Measurements from ENCODE around the gene CD46. TPM values are rescaled to one million over a fixed set of nuclear protein-coding genes. Genes with fewer than 3 reads are reported as not detected.
"Not testable (repeated sequence)": the region's sequence is repeated elsewhere in the genome, so short reads cannot be mapped to it uniquely, and the experiment has no call there.

The CD46 gene
- polyA plus RNA-seq, 2 donors = 79.6 to 154 TPM

DNA sequence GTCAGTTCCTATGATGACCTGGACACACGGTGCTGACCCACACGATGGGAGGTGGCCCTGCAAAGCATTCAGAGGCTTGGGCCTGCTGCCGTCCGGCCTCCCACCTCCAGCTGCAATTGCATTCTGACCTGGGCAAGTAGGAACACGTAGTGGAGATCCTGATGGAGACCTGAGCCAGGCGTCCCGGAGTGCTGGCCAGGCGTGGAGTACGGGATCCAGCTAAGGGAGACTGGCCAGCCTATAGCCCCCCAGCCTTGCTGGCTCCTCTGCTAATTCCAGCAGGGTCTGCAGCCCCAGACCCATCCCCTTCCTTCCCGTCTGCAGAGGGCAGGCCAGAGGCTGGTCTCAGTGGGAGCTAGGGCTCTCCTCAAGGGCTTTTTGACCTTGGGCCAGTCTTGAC lies 11.2 kb downstream of the CD46 start:
- H3K4me3 ChIP-seq (ENCODE audit: low read depth in 1 of 2, low read length in 2 of 2) = no peak overlapping the region
- 90 to 94% methylated on average over 10 of the region's 10 CpGs for WGBS, 2 donors
- H3K4me1 ChIP-seq (ENCODE audit: control insufficient read depth in 2 of 2, insufficient read depth in 2 of 2, low read length in 1 of 2) = no peaks in the 10 kb centered on the region
- H3K27me3 ChIP-seq (ENCODE audit: control insufficient read depth in 1 of 2, insufficient read depth in 2 of 2, low read length in 2 of 2) = no peaks in the 10 kb centered on the region
- H3K9me3 ChIP-seq (ENCODE audit: control insufficient read depth in 2 of 2, insufficient read depth in 1 of 2, low read depth in 1 of 2, low read length in 1 of 2) = no peaks in the 10 kb centered on the region
- no peak overlapping the region for H3K27ac ChIP-seq (ENCODE audit: low read depth in 2 of 2, low read length in 1 of 2)
- peaks cover 8 to 17% of the 10 kb centered on the region in 2 donors for H3K36me3 ChIP-seq (ENCODE audit: control insufficient read depth in 2 of 2, insufficient read depth in 2 of 2, low read length in 1 of 2)

- Histone ChIP-seq H3K27ac (ENCODE audit: low read depth in 2 of 2, low read length in 1 of 2) (no peak overlapping the region), H3K4me3 (ENCODE audit: low read depth in 1 of 2, low read length in 2 of 2) (no peak overlapping the region), H3K27me3 (ENCODE audit: control insufficient read depth in 1 of 2, insufficient read depth in 2 of 2, low read length in 2 of 2) (no peaks in the 10 kb centered on the region), H3K36me3 (ENCODE audit: control insufficient read depth in 2 of 2, insufficient read depth in 2 of 2, low read length in 1 of 2) (peaks cover 8 to 17% of the 10 kb centered on the region in 2 donors), H3K9me3 (ENCODE audit: control insufficient read depth in 2 of 2, insufficient read depth in 1 of 2, low read depth in 1 of 2, low read length in 1 of 2) (no peaks in the 10 kb centered on the region), H3K4me1 (ENCODE audit: control insufficient read depth in 2 of 2, insufficient read depth in 2 of 2, low read length in 1 of 2) (no peaks in the 10 kb centered on the region)
- 86 to 91% methylated on average over 9 of the region's 9 CpGs for WGBS, 2 donors
These were observed 12.1 kb downstream of the CD46 start for GRCh38 chr1:207763972-207764371.

DNA sequence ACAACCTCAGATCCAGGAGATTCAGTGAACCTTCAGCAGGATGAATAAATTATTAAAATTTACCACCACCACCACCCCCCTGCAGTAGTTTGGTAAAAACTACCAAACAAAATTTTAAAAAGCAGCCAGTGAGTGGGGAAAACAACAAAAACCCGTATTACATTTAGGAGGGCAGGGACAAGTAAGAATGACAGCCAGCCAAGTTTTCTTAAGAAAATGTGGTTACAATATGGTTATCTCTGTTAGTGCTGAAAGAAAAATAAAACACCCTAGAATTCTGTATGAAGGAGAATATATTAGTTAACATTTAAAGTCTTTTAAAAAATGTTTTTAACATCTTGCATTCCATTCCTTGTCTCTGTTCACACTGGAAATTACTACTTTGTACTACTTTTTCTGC lies 14.7 kb downstream of the CD46 start:
- Histone ChIP-seq H3K27me3 (ENCODE audit: control insufficient read depth in 1 of 2, insufficient read depth in 2 of 2, low read length in 2 of 2) (no peaks in the 10 kb centered on the region), H3K4me1 (ENCODE audit: control insufficient read depth in 2 of 2, insufficient read depth in 2 of 2, low read length in 1 of 2) (no peaks in the 10 kb centered on the region), H3K4me3 (ENCODE audit: low read depth in 1 of 2, low read length in 2 of 2) (no peak overlapping the region), H3K36me3 (ENCODE audit: control insufficient read depth in 2 of 2, insufficient read depth in 2 of 2, low read length in 1 of 2) (peaks cover 5 to 17% of the 10 kb centered on the region in 2 donors), H3K27ac (ENCODE audit: low read depth in 2 of 2, low read length in 1 of 2) (no peak overlapping the region), H3K9me3 (ENCODE audit: control insufficient read depth in 2 of 2, insufficient read depth in 1 of 2, low read depth in 1 of 2, low read length in 1 of 2) (no peaks in the 10 kb centered on the region)
- 73 to 77% methylated on average over 1 of the region's 1 CpG for WGBS, 2 donors

- not testable (repeated sequence) for H3K27me3 ChIP-seq (ENCODE audit: control insufficient read depth in 1 of 2, insufficient read depth in 2 of 2, low read length in 2 of 2)
These were observed 18.7 kb downstream of the CD46 start for GRCh38 chr1:207770514-207770913.

GRCh38 chr1:207776045-207776444 lies 24.2 kb downstream of the CD46 start:
- 73 to 83% methylated on average over 9 of the region's 9 CpGs for WGBS, 2 donors
- not testable (repeated sequence) for H3K36me3 ChIP-seq (ENCODE audit: control insufficient read depth in 2 of 2, insufficient read depth in 2 of 2, low read length in 1 of 2); H3K4me1 ChIP-seq (ENCODE audit: control insufficient read depth in 2 of 2, insufficient read depth in 2 of 2, low read length in 1 of 2); H3K27me3 ChIP-seq (ENCODE audit: control insufficient read depth in 1 of 2, insufficient read depth in 2 of 2, low read length in 2 of 2); H3K27ac ChIP-seq (ENCODE audit: low read depth in 2 of 2, low read length in 1 of 2); H3K9me3 ChIP-seq (ENCODE audit: control insufficient read depth in 2 of 2, insufficient read depth in 1 of 2, low read depth in 1 of 2, low read length in 1 of 2); H3K4me3 ChIP-seq (ENCODE audit: low read depth in 1 of 2, low read length in 2 of 2)

More at GRCh38 chr1:207770514-207770913, 18.7 kb downstream of the CD46 start:
- not testable (repeated sequence) for H3K4me3 ChIP-seq (ENCODE audit: low read depth in 1 of 2, low read length in 2 of 2); H3K36me3 ChIP-seq (ENCODE audit: control insufficient read depth in 2 of 2, insufficient read depth in 2 of 2, low read length in 1 of 2); H3K4me1 ChIP-seq (ENCODE audit: control insufficient read depth in 2 of 2, insufficient read depth in 2 of 2, low read length in 1 of 2); H3K9me3 ChIP-seq (ENCODE audit: control insufficient read depth in 2 of 2, insufficient read depth in 1 of 2, low read depth in 1 of 2, low read length in 1 of 2); H3K27ac ChIP-seq (ENCODE audit: low read depth in 2 of 2, low read length in 1 of 2)
- WGBS, 2 donors = 96 to 99% methylated on average over 3 of the region's 4 CpGs

DNA sequence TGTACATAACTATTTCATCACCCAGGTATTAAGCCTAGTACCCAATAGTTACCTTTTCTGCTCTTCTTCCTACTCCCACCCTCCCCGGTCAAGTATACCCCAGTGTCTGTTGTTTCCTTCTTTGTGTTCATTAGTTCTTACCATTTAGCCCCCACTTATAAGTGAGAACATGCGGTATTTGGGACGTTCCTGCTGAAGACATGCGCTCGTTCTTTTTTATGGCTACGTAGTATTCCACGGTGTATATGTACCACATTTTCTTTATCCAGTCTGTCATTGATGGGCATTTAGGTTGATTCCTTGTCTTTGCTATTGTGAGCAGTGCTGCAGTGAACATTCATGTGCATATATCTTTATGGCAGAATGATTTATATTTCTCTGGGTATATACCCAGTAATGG lies 25.6 kb downstream of the CD46 start:
- H3K36me3 ChIP-seq (ENCODE audit: control insufficient read depth in 2 of 2, insufficient read depth in 2 of 2, low read length in 1 of 2) = not testable (repeated sequence)
- WGBS, 2 donors = 97 to 98% methylated on average over 7 of the region's 7 CpGs

GRCh38 chr1:207779008-207779407 lies 27.2 kb downstream of the CD46 start:
- Histone ChIP-seq H3K9me3 (ENCODE audit: control insufficient read depth in 2 of 2, insufficient read depth in 1 of 2, low read depth in 1 of 2, low read length in 1 of 2) (no peaks in the 10 kb centered on the region), H3K36me3 (ENCODE audit: control insufficient read depth in 2 of 2, insufficient read depth in 2 of 2, low read length in 1 of 2) (peaks cover 4 to 8% of the 10 kb centered on the region in 2 donors), H3K27ac (ENCODE audit: low read depth in 2 of 2, low read length in 1 of 2) (no peak overlapping the region), H3K4me1 (ENCODE audit: control insufficient read depth in 2 of 2, insufficient read depth in 2 of 2, low read length in 1 of 2) (no peaks in the 10 kb centered on the region), H3K4me3 (ENCODE audit: low read depth in 1 of 2, low read length in 2 of 2) (no peak overlapping the region), H3K27me3 (ENCODE audit: control insufficient read depth in 1 of 2, insufficient read depth in 2 of 2, low read length in 2 of 2) (no peaks in the 10 kb centered on the region)

More for the DNA sequence above, 25.6 kb downstream of the CD46 start:
- H3K27me3 ChIP-seq (ENCODE audit: control insufficient read depth in 1 of 2, insufficient read depth in 2 of 2, low read length in 2 of 2); H3K4me3 ChIP-seq (ENCODE audit: low read depth in 1 of 2, low read length in 2 of 2); H3K4me1 ChIP-seq (ENCODE audit: control insufficient read depth in 2 of 2, insufficient read depth in 2 of 2, low read length in 1 of 2); H3K27ac ChIP-seq (ENCODE audit: low read depth in 2 of 2, low read length in 1 of 2); H3K9me3 ChIP-seq (ENCODE audit: control insufficient read depth in 2 of 2, insufficient read depth in 1 of 2, low read depth in 1 of 2, low read length in 1 of 2): not testable (repeated sequence)

DNA sequence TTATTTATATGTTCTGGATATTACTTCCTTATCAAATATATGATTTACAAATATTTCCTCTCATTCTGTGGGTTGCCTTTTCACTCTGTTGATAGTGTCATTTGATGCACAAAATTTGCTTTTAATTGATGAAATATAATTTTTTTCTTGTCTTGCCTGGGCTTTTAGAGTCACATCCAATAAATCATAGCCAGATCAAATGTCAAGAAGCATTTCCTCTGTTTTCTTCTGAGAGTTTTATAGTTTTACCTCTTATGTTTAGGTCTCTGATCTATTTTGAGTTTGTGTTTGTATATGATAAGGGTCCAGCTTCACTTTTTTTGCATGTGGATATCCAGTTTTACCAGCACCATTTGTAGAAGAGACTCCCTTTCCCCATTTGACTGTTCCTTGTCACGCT lies 29.5 kb downstream of the CD46 start:
- no peaks in the 10 kb centered on the region for H3K9me3 ChIP-seq (ENCODE audit: control insufficient read depth in 2 of 2, insufficient read depth in 1 of 2, low read depth in 1 of 2, low read length in 1 of 2)
- peaks cover 0 to 3% of the 10 kb centered on the region in 2 donors for H3K36me3 ChIP-seq (ENCODE audit: control insufficient read depth in 2 of 2, insufficient read depth in 2 of 2, low read length in 1 of 2)
- no peak overlapping the region for H3K27ac ChIP-seq (ENCODE audit: low read depth in 2 of 2, low read length in 1 of 2)
- no peaks in the 10 kb centered on the region for H3K4me1 ChIP-seq (ENCODE audit: control insufficient read depth in 2 of 2, insufficient read depth in 2 of 2, low read length in 1 of 2)
- H3K27me3 ChIP-seq (ENCODE audit: control insufficient read depth in 1 of 2, insufficient read depth in 2 of 2, low read length in 2 of 2) = no peaks in the 10 kb centered on the region
- WGBS, 2 donors = 97 to 100% methylated on average over 1 of the region's 1 CpG
- H3K4me3 ChIP-seq (ENCODE audit: low read depth in 1 of 2, low read length in 2 of 2) = no peak overlapping the region

DNA sequence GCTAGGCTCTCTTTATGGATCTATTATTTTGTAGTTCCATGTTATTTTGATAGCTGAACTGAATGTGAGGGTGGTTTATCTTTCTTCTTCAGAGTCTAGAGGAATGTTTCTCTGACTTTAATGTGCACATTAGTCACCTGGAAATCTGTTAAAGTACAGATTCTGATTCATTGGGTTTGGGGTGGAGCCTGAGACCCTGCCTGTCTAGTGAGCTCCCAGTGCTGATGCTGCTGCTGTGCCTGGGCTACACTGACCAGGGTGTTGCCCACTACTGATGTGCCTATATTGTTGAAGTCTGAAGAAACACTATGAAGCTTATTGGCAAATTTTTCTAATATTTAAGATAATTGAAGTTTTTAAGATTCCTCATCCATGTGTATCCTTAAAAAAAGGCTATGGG lies 35.9 kb downstream of the CD46 start:
- Histone ChIP-seq H3K4me1 (ENCODE audit: control insufficient read depth in 2 of 2, insufficient read depth in 2 of 2, low read length in 1 of 2) (no peaks in the 10 kb centered on the region), H3K4me3 (ENCODE audit: low read depth in 1 of 2, low read length in 2 of 2) (no peak overlapping the region), H3K27me3 (ENCODE audit: control insufficient read depth in 1 of 2, insufficient read depth in 2 of 2, low read length in 2 of 2) (no peaks in the 10 kb centered on the region), H3K27ac (ENCODE audit: low read depth in 2 of 2, low read length in 1 of 2) (no peak overlapping the region), H3K36me3 (ENCODE audit: control insufficient read depth in 2 of 2, insufficient read depth in 2 of 2, low read length in 1 of 2) (peaks cover 0 to 5% of the 10 kb centered on the region in 2 donors), H3K9me3 (ENCODE audit: control insufficient read depth in 2 of 2, insufficient read depth in 1 of 2, low read depth in 1 of 2, low read length in 1 of 2) (no peaks in the 10 kb centered on the region)

- H3K4me1 ChIP-seq (ENCODE audit: control insufficient read depth in 2 of 2, insufficient read depth in 2 of 2, low read length in 1 of 2) = no peaks in the 10 kb centered on the region
- no peaks in the 10 kb centered on the region for H3K27me3 ChIP-seq (ENCODE audit: control insufficient read depth in 1 of 2, insufficient read depth in 2 of 2, low read length in 2 of 2)
- peaks cover 0 to 5% of the 10 kb centered on the region in 2 donors for H3K36me3 ChIP-seq (ENCODE audit: control insufficient read depth in 2 of 2, insufficient read depth in 2 of 2, low read length in 1 of 2)
- no peaks in the 10 kb centered on the region for H3K9me3 ChIP-seq (ENCODE audit: control insufficient read depth in 2 of 2, insufficient read depth in 1 of 2, low read depth in 1 of 2, low read length in 1 of 2)
- WGBS, 2 donors = 91% methylated on average over 4 of the region's 4 CpGs
- no peak overlapping the region for H3K4me3 ChIP-seq (ENCODE audit: low read depth in 1 of 2, low read length in 2 of 2)
- H3K27ac ChIP-seq (ENCODE audit: low read depth in 2 of 2, low read length in 1 of 2) = no peak overlapping the region
These were observed 37.5 kb downstream of the CD46 start for GRCh38 chr1:207789386-207789785.
